Mesendoderm (in vitro differentiated cells): Measurements from ENCODE around the gene HSD17B11.
"Not testable (repeated sequence)": the region's sequence is repeated elsewhere in the genome, so short reads cannot be mapped to it uniquely, and the experiment has no call there.

Experiments
- DNase-seq: peaks from one replicate; pipeline ENCODE4 v3.0.0; 2013
- H2AK5ac ChIP-seq: 2 replicates; pipeline ENCODE4 v1.6.1; 2013; ENCODE audit warnings: low read length, inconsistent platforms
- H2BK120ac ChIP-seq: 2 replicates; pipeline ENCODE4 v1.6.1; 2013; ENCODE audit warnings: low read depth, mild to moderate bottlenecking, low read length, moderate library complexity, mixed read lengths
- H2BK15ac ChIP-seq: replicated peaks from 2 replicates; pipeline ENCODE4 v1.6.1; 2013; ENCODE audit warnings: low read depth, mild to moderate bottlenecking, moderate library complexity
- H2BK5ac ChIP-seq: 2 replicates; pipeline ENCODE4 v1.6.1; 2013; ENCODE audit warnings: low read length, inconsistent platforms
- H3K18ac ChIP-seq: 2 replicates; pipeline ENCODE4 v1.6.1; 2013; ENCODE audit warnings: mild to moderate bottlenecking, low read length, mixed read lengths
- H3K23ac ChIP-seq: one replicate; pipeline ENCODE4 v1.6.1; 2013; ENCODE audit warnings: low read length
- H3K27ac ChIP-seq: 2 replicates; pipeline ENCODE4 v1.5.1; 2013; ENCODE audit warnings: low read depth, mild to moderate bottlenecking, inconsistent platforms, low read length, moderate library complexity
- H3K27me3 ChIP-seq: 2 replicates; pipeline ENCODE4 v1.6.1; 2013; ENCODE audit warnings: low read length, control low read depth, mild to moderate bottlenecking, inconsistent platforms; ENCODE audit not compliant: insufficient read depth, poor library complexity
- H3K36me3 ChIP-seq: 2 replicates; pipeline ENCODE4 v1.6.1; 2013; ENCODE audit warnings: low read length, inconsistent platforms; ENCODE audit not compliant: control insufficient read depth, insufficient read depth
- H3K4ac ChIP-seq: one replicate; pipeline ENCODE4 v1.6.1; 2013; ENCODE audit warnings: low read depth, mild to moderate bottlenecking, low read length, moderate library complexity
- H3K4me1 ChIP-seq: 2 replicates; pipeline ENCODE4 v1.6.1; 2013; ENCODE audit warnings: low read depth, low read length, inconsistent platforms; ENCODE audit not compliant: control insufficient read depth
- H3K4me2 ChIP-seq: 2 replicates; pipeline ENCODE4 v1.6.1; 2013; ENCODE audit warnings: low read length
- H3K4me3 ChIP-seq: 2 replicates; pipeline ENCODE4 v1.5.1; 2013; ENCODE audit warnings: mild to moderate bottlenecking, low read length
- H3K56ac ChIP-seq: one replicate; pipeline ENCODE4 v1.6.1; 2013; ENCODE audit warnings: low read length
- H3K79me1 ChIP-seq: 2 replicates; pipeline ENCODE4 v1.6.1; 2013; ENCODE audit warnings: low read length, inconsistent platforms
- H3K79me2 ChIP-seq: 2 replicates; pipeline ENCODE4 v1.6.1; 2013; ENCODE audit warnings: mild to moderate bottlenecking, low read length; ENCODE audit not compliant: control insufficient read depth, insufficient read depth
- H3K9ac ChIP-seq: 2 replicates; pipeline ENCODE4 v1.6.1; 2013; ENCODE audit warnings: low read length, inconsistent platforms
- H4K5ac ChIP-seq: one replicate; pipeline ENCODE4 v1.6.1; 2013; ENCODE audit warnings: low read length
- H4K8ac ChIP-seq: one replicate; pipeline ENCODE4 v1.6.1; 2013; ENCODE audit warnings: low read depth, mild to moderate bottlenecking, control low read depth, low read length, moderate library complexity
- WGBS: extraction: QIAGEN DNeasy Blood & Tissue Kit; methylation state at CpG from one replicate; pipeline ENCODE4 v1.1.7; 2013; ENCODE audit warnings: low lambda C conversion rate, missing lambda C conversion rate; ENCODE audit not compliant: insufficient coverage; ENCODE audit errors: extremely low coverage; 5-methylcytosine and 5-hydroxymethylcytosine counted together

Gene HSD17B11

GRCh38 chr4:87317527-87317926 is 73.5 kb downstream of the HSD17B11 start:
- no peak overlapping the region for H3K23ac ChIP-seq
- no peak overlapping the region for H3K18ac ChIP-seq
- H3K9ac ChIP-seq: no peak overlapping the region
- DNase-seq: no peak
- no peak overlapping the region for H3K27ac ChIP-seq
- no peak overlapping the region for H3K4ac ChIP-seq
- no peaks in the 10 kb centered on the region for H3K27me3 ChIP-seq
- no peak overlapping the region for H3K4me3 ChIP-seq
- H4K5ac ChIP-seq: no peak overlapping the region
- no peak overlapping the region for H2BK5ac ChIP-seq
- H3K36me3 ChIP-seq: no peaks in the 10 kb centered on the region
- H2BK15ac ChIP-seq: no peak overlapping the region
- no peak overlapping the region for H3K56ac ChIP-seq
- no CpG with 5 or more reads among the region's 1 CpG for WGBS
- no peaks in the 10 kb centered on the region for H3K79me2 ChIP-seq
- no peak overlapping the region for H4K8ac ChIP-seq
- no peaks in the 10 kb centered on the region for H3K4me1 ChIP-seq
- no peaks in the 10 kb centered on the region for H3K79me1 ChIP-seq
- no peak overlapping the region for H2AK5ac ChIP-seq
- H3K4me2 ChIP-seq: no peak overlapping the region
- H2BK120ac ChIP-seq: no peak overlapping the region

- no peak overlapping the region for H2AK5ac ChIP-seq
- H3K79me1 ChIP-seq: no peaks in the 10 kb centered on the region
- no peak overlapping the region for H3K18ac ChIP-seq
- no peak overlapping the region for H2BK15ac ChIP-seq
- H3K4ac ChIP-seq: no peak overlapping the region
- no peaks in the 10 kb centered on the region for H3K27me3 ChIP-seq
- no peak overlapping the region for H3K4me2 ChIP-seq
- no CpG with 5 or more reads among the region's 3 CpGs for WGBS
- no peak overlapping the region for H2BK120ac ChIP-seq
- no peak overlapping the region for H4K8ac ChIP-seq
- no peak overlapping the region for H3K27ac ChIP-seq
- no peaks in the 10 kb centered on the region for H3K4me1 ChIP-seq
- H3K79me2 ChIP-seq: no peaks in the 10 kb centered on the region
- H3K4me3 ChIP-seq: no peak overlapping the region
- no peak overlapping the region for H3K9ac ChIP-seq
- H3K23ac ChIP-seq: no peak overlapping the region
- no peak for DNase-seq
- no peak overlapping the region for H4K5ac ChIP-seq
- no peak overlapping the region for H2BK5ac ChIP-seq
- no peaks in the 10 kb centered on the region for H3K36me3 ChIP-seq
- H3K56ac ChIP-seq: no peak overlapping the region
Measured at GRCh38 chr4:87316961-87317360, 74.0 kb downstream of the HSD17B11 start.

- H3K4ac ChIP-seq, H2BK120ac ChIP-seq: not testable (repeated sequence)
- WGBS: no CpG with 5 or more reads among the region's 4 CpGs
Measured at GRCh38 chr4:87315000-87315399, 76.0 kb downstream of the HSD17B11 start.

GRCh38 chr4:87313756-87314155 is 77.2 kb downstream of the HSD17B11 start:
- Histone ChIP-seq H3K4me1 (no peaks in the 10 kb centered on the region), H3K4me3 (no peak overlapping the region), H3K27ac (no peak overlapping the region), H2AK5ac (no peak overlapping the region), H3K79me2 (no peaks in the 10 kb centered on the region), H3K36me3 (no peaks in the 10 kb centered on the region), H3K4ac (no peak overlapping the region), H3K9ac (no peak overlapping the region), H3K56ac (no peak overlapping the region), H3K27me3 (no peaks in the 10 kb centered on the region), H3K79me1 (no peaks in the 10 kb centered on the region), H4K5ac (no peak overlapping the region), H3K23ac (no peak overlapping the region), H3K4me2 (no peak overlapping the region), H2BK15ac (no peak overlapping the region), H4K8ac (no peak overlapping the region), H2BK5ac (no peak overlapping the region), H3K18ac (no peak overlapping the region), H2BK120ac (no peak overlapping the region)
- WGBS: no CpG with 5 or more reads among the region's 3 CpGs
- DNase-seq: no peak

More at GRCh38 chr4:87315000-87315399, 76.0 kb downstream of the HSD17B11 start:
- not testable (repeated sequence) for H4K5ac ChIP-seq, H2AK5ac ChIP-seq, H3K79me2 ChIP-seq, H2BK5ac ChIP-seq, H3K27me3 ChIP-seq, DNase-seq, H3K23ac ChIP-seq, H3K4me1 ChIP-seq, H3K56ac ChIP-seq, H3K9ac ChIP-seq, H4K8ac ChIP-seq, H2BK15ac ChIP-seq, H3K27ac ChIP-seq, H3K18ac ChIP-seq, H3K4me2 ChIP-seq, H3K4me3 ChIP-seq, H3K36me3 ChIP-seq, H3K79me1 ChIP-seq

- Histone ChIP-seq H3K4me2 (no peak overlapping the region), H4K8ac (no peak overlapping the region), H3K4ac (no peak overlapping the region), H3K27me3 (no peaks in the 10 kb centered on the region), H3K79me2 (no peaks in the 10 kb centered on the region), H3K4me3 (no peak overlapping the region), H3K27ac (no peak overlapping the region), H4K5ac (no peak overlapping the region), H3K79me1 (no peaks in the 10 kb centered on the region), H3K56ac (no peak overlapping the region), H3K23ac (no peak overlapping the region), H2BK5ac (no peak overlapping the region), H2AK5ac (no peak overlapping the region), H3K9ac (no peak overlapping the region), H2BK15ac (no peak overlapping the region), H3K18ac (no peak overlapping the region), H3K4me1 (no peaks in the 10 kb centered on the region), H3K36me3 (no peaks in the 10 kb centered on the region), H2BK120ac (no peak overlapping the region)
- no peak for DNase-seq
- WGBS: no CpG with 5 or more reads among the region's 3 CpGs
Measured at GRCh38 chr4:87311684-87312083, 79.3 kb downstream of the HSD17B11 start.

GRCh38 chr4:87310691-87311335 is 80.2 kb downstream of the HSD17B11 start:
- no peak overlapping the region for H2BK15ac ChIP-seq
- H2AK5ac ChIP-seq: no peak overlapping the region
- H3K4ac ChIP-seq: no peak overlapping the region
- no peak overlapping the region for H2BK5ac ChIP-seq
- H3K23ac ChIP-seq: no peak overlapping the region
- no peak overlapping the region for H3K4me2 ChIP-seq
- H3K27me3 ChIP-seq: no peaks in the 10 kb centered on the region
- no peak overlapping the region for H3K56ac ChIP-seq
- no peak overlapping the region for H3K9ac ChIP-seq
- no peak overlapping the region for H4K8ac ChIP-seq
- DNase-seq: no peak
- no peaks in the 10 kb centered on the region for H3K79me2 ChIP-seq
- H3K4me3 ChIP-seq: no peak overlapping the region
- H3K36me3 ChIP-seq: no peaks in the 10 kb centered on the region
- no peaks in the 10 kb centered on the region for H3K79me1 ChIP-seq
- no peaks in the 10 kb centered on the region for H3K4me1 ChIP-seq
- H3K27ac ChIP-seq: no peak overlapping the region
- H4K5ac ChIP-seq: no peak overlapping the region
- H3K18ac ChIP-seq: no peak overlapping the region
- no CpG with 5 or more reads among the region's 4 CpGs for WGBS
- H2BK120ac ChIP-seq: no peak overlapping the region
